HG03097 (cell line): ENCODE measurements around the gene OR11G2.
"Not testable (repeated sequence)": the region's sequence is repeated elsewhere in the genome, so short reads cannot be mapped to it uniquely, and the experiment has no call there.

Experiments
- ATAC-seq: cut with Tn5 transposase; IDR thresholded peaks from one replicate; pipeline ENCODE4 v1.9.1; 2021; ENCODE audit not compliant: unreplicated experiment, low FRiP score

The OR11G2 gene

DNA sequence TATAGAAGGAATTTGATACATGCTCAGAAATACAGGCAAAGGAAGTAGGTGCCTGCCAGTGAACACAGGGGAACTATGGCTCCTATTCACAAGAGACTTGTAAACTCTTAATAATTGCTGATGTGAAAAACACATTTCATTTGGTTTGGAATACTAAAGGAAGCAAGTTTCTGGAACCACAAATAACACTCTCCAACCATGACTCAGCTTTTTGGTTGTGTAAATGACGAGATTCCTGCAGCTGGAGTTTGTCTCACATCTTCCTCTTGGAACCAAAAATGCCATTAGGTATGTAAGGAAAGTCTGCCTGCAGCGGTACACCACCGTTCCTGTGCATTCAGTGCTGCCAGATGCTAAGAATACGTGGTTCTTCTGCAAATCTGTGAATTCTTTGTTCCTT, 28.3 kb downstream of the OR11G2 start:
- no peak for ATAC-seq

DNA sequence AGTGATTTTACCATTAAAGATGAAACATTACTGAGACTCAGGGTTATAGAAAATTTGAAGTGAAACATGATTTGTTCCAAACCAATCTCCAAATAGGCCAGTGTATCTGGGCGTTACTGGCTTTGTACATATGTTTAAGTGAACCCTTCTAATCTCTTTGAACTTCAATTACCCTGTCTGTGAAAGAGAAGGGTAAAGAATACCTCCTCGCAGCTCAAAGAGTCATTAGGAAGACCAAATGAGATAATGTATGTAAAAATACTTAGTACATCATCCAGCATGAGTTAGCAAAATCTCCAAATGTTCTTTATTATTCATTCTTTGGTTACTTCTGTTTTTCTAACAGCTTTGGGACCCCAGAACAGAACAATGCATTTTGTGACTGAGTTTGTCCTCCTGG, 32.7 kb downstream of the OR11G2 start, which contains the start of gene OR11H6:
OR11H6 (plus strand) TSS at position 301 of the 400 bp plus-strand sequence; CDS start at position 301, 0 bp downstream.
- ATAC-seq = no peak

DNA sequence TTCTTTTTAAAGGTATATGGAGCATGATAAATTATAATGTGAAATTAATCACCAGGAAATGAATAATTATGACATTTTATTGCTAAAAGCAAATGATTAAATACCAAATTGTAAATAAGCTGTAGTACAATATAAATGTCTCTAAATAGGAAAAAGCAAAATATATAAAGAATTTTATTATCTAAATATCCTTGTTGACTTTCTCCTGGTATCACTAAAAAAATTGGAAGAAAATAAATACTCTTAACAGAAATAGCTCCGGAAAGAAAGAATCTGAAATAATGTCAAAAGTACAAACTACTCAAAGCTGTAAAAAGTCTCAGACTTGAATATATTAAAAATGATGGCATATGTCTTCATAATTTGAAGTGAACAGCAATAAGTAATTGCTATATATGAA, 38.0 kb downstream of the OR11G2 start, which contains the start of gene OR11H7:
OR11H7 (plus strand) TSS at position 301 of the 400 bp plus-strand sequence.
- no peak for ATAC-seq

DNA sequence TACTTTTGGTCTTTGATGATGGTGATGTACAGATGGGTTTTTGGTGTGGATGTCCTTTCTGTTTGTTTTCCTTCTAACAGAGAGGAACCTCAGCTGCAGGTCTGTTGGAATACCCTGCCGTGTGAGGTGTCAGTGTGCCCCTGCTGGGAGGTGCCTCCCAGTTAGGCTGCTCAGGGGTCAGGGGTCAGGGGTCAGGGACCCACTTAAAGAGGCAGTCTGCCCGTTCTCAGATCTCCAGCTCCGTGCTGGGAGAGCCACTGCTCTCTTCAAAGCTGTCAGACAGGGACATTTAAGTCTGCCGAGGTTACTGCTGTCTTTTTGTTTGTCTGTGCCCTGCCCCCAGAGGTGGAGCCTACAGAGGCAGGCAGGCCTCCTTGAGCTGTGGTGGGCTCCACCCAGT, 44.7 kb downstream of the OR11G2 start:
- not testable (repeated sequence) for ATAC-seq

GRCh38 chr14:20247646-20248246, 57.0 kb downstream of the OR11G2 start:
- ATAC-seq = no peak
